Measurements from ENCODE around the gene WRAP53.

Gene WRAP53

DNA sequence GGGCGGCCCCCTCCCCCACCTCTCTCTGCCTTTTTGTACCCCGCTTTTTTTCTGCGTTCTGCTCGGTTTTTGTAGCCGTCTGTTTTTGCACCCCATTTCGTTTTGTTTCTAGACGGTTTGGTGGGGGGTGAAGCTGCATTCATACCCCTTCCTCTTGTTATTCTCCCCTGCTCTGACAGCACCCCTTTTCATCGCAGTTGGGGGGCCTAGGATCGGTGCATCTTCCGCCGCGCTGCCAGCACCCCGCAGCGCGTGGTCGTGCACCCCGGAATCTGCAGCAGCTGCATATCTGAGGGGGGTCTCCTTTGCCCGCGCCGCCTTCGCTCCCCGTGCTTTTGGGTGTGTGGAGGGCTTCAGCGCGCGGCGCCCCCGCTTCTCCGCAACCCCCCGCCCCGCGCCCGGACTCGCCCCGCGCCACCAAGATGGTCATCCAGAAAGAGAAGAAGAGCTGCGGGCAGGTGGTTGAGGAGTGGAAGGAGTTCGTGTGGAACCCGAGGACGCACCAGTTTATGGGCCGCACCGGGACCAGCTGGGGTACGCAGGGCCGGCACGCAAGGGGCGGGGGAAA, 37.1 kb upstream of the WRAP53 start:
- ATAC-seq, result peak; percentile 25
- TF ChIP-seq, protein P1, sequence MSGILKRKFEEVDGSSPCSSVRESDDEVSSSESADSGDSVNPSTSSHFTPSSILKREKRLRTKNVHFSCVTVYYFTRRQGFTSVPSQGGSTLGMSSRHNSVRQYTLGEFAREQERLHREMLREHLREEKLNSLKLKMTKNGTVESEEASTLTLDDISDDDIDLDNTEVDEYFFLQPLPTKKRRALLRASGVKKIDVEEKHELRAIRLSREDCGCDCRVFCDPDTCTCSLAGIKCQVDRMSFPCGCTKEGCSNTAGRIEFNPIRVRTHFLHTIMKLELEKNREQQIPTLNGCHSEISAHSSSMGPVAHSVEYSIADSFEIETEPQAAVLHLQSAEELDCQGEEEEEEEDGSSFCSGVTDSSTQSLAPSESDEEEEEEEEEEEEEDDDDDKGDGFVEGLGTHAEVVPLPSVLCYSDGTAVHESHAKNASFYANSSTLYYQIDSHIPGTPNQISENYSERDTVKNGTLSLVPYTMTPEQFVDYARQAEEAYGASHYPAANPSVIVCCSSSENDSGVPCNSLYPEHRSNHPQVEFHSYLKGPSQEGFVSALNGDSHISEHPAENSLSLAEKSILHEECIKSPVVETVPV (CRISPR knock-in tag; IDR thresholded peaks at IDR 0.05), result no peak
- TF ChIP-seq, protein P2, sequence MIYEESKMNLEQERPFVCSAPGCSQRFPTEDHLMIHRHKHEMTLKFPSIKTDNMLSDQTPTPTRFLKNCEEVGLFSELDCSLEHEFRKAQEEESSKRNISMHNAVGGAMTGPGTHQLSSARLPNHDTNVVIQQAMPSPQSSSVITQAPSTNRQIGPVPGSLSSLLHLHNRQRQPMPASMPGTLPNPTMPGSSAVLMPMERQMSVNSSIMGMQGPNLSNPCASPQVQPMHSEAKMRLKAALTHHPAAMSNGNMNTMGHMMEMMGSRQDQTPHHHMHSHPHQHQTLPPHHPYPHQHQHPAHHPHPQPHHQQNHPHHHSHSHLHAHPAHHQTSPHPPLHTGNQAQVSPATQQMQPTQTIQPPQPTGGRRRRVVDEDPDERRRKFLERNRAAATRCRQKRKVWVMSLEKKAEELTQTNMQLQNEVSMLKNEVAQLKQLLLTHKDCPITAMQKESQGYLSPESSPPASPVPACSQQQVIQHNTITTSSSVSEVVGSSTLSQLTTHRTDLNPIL (CRISPR knock-in tag; IDR thresholded peaks at IDR 0.05; ENCODE audit: low read depth), result no peak
- no peak for TF ChIP-seq CSDC2 (CRISPR knock-in tag; IDR thresholded peaks at IDR 0.05)

DNA sequence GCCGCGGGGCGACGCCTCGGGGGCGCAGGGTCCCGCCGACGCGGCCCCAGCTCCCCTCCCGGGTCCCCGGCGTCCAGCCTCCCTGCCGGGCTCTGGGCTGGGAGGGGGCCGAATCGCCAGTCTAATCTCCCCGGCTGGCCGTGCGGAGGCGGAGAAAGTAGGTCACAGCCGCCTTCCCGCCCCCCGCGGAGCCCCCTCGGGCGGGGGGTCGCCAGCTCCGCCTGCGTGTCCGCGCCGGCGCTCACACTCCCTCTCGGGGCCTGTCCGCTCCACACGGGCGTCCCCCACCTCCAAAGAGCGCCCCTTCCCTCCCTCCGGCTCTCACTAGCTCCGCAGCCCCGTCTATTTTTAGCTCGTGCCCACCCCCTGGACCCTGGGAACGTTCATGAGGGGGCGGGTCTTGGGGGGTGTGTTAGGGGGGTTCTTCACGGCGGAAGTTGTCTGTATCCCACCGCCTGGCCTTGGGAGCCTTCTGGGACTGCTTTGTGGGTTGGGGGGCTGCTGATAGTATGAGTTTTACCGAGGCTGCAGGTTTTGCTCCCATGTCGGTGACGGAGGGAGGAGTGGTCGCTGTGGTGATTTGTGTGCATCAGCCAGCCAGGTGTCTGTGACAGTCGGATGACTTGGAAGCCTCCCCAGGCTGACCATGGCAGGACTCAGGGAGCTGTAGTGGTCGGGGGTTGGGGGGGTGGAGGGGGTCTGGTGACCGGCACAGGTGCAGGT, 36.5 kb upstream of the WRAP53 start:
- TF ChIP-seq ZC3H10 (CRISPR knock-in tag; IDR thresholded peaks at IDR 0.05), result no peak
- no peak for TF ChIP-seq ISL1 (CRISPR knock-in tag; IDR thresholded peaks at IDR 0.05)
- TF ChIP-seq RARB (CRISPR knock-in tag; IDR thresholded peaks at IDR 0.05), result no peak
- TF ChIP-seq ZNF8 (CRISPR knock-in tag; IDR thresholded peaks at IDR 0.05), result no peak
- no peak for TF ChIP-seq ESRRG (CRISPR knock-in tag; IDR thresholded peaks at IDR 0.05)
- ATAC-seq, result peak; percentile 10; the same call in 1 of the 3 replicates

DNA sequence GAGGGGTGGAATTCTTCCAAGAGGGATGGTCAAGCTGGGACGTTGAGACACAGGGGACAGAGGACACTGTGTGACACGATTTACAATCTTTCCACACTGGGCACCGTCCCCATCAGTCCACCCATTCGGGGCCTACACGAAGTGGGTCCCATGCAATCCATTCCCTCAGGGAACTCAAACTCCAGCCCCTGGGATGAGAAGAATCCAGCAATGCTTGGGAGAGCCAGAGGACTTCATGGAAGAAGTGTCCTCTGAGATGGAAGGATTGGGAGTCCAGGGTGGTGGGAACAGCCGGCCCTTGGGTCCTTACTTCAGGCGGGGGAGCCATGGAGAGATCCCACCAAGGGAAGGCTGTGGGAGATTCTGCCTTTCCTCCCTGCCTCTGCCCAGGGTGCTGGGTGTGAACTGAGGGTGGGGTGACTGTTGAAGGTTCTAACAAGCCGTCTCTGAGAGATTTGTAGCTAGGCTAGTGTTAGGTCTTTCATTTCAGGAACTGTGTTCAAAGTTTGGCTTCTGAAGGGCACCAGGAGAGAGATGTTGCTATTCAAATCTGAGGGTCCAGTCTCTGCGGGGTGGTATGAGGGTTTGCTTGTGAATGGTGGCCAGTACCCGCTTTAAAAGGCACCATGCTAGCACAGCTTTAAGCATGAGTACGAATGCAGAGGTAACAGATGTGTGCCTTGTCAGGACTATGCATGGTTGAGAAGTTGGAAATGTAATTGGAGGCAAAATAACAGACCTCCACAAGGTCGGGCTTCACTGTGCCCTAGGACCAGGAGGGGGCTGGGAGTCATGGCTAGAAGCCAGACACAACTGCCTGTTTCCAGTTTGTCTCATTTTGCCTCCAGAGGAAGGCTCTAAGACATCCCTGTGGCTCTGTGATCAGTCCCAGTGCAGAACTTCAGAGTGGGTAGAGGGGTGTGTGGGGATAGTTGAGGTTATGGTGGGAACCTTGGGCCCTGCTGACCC, 35.6 kb upstream of the WRAP53 start:
- ATAC-seq, result no peak
- no peak for TF ChIP-seq ZC3H10 (CRISPR knock-in tag; IDR thresholded peaks at IDR 0.05)
- no peak for TF ChIP-seq ZNF8 (CRISPR knock-in tag; IDR thresholded peaks at IDR 0.05)
- no peak for TF ChIP-seq BACH2 (CRISPR knock-in tag; IDR thresholded peaks at IDR 0.05; ENCODE audit: borderline replicate concordance)
- no peak for TF ChIP-seq ZFP30 (CRISPR knock-in tag; IDR thresholded peaks at IDR 0.05)
- TF ChIP-seq TOX (CRISPR knock-in tag; IDR thresholded peaks at IDR 0.05; ENCODE audit: borderline replicate concordance), result no peak
- TF ChIP-seq, protein P3, sequence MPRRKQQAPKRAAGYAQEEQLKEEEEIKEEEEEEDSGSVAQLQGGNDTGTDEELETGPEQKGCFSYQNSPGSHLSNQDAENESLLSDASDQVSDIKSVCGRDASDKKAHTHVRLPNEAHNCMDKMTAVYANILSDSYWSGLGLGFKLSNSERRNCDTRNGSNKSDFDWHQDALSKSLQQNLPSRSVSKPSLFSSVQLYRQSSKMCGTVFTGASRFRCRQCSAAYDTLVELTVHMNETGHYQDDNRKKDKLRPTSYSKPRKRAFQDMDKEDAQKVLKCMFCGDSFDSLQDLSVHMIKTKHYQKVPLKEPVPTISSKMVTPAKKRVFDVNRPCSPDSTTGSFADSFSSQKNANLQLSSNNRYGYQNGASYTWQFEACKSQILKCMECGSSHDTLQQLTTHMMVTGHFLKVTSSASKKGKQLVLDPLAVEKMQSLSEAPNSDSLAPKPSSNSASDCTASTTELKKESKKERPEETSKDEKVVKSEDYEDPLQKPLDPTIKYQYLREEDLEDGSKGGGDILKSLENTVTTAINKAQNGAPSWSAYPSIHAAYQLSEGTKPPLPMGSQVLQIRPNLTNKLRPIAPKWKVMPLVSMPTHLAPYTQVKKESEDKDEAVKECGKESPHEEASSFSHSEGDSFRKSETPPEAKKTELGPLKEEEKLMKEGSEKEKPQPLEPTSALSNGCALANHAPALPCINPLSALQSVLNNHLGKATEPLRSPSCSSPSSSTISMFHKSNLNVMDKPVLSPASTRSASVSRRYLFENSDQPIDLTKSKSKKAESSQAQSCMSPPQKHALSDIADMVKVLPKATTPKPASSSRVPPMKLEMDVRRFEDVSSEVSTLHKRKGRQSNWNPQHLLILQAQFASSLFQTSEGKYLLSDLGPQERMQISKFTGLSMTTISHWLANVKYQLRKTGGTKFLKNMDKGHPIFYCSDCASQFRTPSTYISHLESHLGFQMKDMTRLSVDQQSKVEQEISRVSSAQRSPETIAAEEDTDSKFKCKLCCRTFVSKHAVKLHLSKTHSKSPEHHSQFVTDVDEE (CRISPR knock-in tag; IDR thresholded peaks at IDR 0.05), result no peak
- TF ChIP-seq TCF4 (CRISPR knock-in tag; IDR thresholded peaks at IDR 0.05; ENCODE audit: borderline replicate concordance), result no peak

DNA sequence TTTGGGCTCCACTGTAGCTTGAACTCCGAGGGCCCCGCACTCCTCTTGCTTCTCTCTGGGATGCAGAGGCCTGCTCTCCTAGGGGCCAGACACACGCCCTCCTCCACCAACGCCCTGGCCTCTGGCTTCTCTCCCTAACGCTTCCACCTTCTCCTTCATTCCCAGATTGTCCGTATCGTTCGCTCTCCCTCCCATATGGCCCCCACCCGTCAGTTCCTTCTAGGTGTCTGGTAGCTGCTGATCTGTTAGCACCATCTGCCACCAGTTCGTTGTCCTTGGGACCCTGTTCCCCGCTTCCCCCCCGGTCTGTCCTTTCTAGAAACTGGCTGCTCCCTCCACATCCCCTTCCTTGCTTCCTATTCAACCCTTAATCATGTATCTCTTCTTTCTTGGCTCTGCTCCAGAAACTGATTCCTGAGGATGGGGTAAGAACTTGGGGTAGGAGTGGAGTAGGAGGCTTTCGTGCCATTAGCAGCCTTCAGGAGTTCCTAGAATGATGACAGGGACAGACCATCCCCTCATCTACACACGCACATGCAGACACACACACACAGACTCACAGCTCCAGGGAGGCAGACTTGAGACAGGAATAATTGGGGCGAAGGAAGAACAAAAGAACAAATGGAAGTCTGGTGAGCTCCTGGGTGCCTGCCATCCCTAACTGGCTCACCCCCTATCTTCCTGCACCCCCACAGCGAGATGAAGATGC, 33.3 kb upstream of the WRAP53 start:
- ATAC-seq, result no peak
- TF ChIP-seq BACH2 (CRISPR knock-in tag; IDR thresholded peaks at IDR 0.05; ENCODE audit: borderline replicate concordance) (no peak), ZFP3 (CRISPR knock-in tag; IDR thresholded peaks at IDR 0.05) (no peak), CSDC2 (CRISPR knock-in tag; IDR thresholded peaks at IDR 0.05) (no peak), ZNF70 (CRISPR knock-in tag; IDR thresholded peaks at IDR 0.05) (no peak), PPARA (CRISPR knock-in tag; IDR thresholded peaks at IDR 0.05; ENCODE audit: borderline replicate concordance) (no peak), TOX (CRISPR knock-in tag; IDR thresholded peaks at IDR 0.05; ENCODE audit: borderline replicate concordance) (no peak), OSR1 (CRISPR knock-in tag; IDR thresholded peaks at IDR 0.05) (no peak), ZFP30 (CRISPR knock-in tag; IDR thresholded peaks at IDR 0.05) (no peak), TCF4 (CRISPR knock-in tag; IDR thresholded peaks at IDR 0.05; ENCODE audit: borderline replicate concordance) (no peak), ZNF565 (CRISPR knock-in tag; conservative IDR thresholded peaks at IDR 0.05; ENCODE audit: low read depth) (no peak), ISL1 (CRISPR knock-in tag; IDR thresholded peaks at IDR 0.05) (no peak), ARNTL (CRISPR knock-in tag; IDR thresholded peaks at IDR 0.05; ENCODE audit: borderline replicate concordance, low read depth) (no peak), ZC3H10 (CRISPR knock-in tag; IDR thresholded peaks at IDR 0.05) (no peak), ZNF8 (CRISPR knock-in tag; IDR thresholded peaks at IDR 0.05) (no peak)
- TF ChIP-seq, protein P4, sequence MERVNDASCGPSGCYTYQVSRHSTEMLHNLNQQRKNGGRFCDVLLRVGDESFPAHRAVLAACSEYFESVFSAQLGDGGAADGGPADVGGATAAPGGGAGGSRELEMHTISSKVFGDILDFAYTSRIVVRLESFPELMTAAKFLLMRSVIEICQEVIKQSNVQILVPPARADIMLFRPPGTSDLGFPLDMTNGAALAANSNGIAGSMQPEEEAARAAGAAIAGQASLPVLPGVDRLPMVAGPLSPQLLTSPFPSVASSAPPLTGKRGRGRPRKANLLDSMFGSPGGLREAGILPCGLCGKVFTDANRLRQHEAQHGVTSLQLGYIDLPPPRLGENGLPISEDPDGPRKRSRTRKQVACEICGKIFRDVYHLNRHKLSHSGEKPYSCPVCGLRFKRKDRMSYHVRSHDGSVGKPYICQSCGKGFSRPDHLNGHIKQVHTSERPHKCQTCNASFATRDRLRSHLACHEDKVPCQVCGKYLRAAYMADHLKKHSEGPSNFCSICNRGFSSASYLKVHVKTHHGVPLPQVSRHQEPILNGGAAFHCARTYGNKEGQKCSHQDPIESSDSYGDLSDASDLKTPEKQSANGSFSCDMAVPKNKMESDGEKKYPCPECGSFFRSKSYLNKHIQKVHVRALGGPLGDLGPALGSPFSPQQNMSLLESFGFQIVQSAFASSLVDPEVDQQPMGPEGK (CRISPR knock-in tag; IDR thresholded peaks at IDR 0.05; ENCODE audit: borderline replicate concordance), result no peak
- TF ChIP-seq, protein P1 (CRISPR knock-in tag; IDR thresholded peaks at IDR 0.05), result no peak
- TF ChIP-seq, protein P5, sequence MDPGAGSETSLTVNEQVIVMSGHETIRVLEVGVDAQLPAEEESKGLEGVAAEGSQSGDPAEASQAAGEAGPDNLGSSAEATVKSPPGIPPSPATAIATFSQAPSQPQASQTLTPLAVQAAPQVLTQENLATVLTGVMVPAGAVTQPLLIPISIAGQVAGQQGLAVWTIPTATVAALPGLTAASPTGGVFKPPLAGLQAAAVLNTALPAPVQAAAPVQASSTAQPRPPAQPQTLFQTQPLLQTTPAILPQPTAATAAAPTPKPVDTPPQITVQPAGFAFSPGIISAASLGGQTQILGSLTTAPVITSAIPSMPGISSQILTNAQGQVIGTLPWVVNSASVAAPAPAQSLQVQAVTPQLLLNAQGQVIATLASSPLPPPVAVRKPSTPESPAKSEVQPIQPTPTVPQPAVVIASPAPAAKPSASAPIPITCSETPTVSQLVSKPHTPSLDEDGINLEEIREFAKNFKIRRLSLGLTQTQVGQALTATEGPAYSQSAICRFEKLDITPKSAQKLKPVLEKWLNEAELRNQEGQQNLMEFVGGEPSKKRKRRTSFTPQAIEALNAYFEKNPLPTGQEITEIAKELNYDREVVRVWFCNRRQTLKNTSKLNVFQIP (CRISPR knock-in tag; IDR thresholded peaks at IDR 0.05; ENCODE audit: borderline replicate concordance, low read depth), result no peak
